ENCODE measurements around the gene ERC2.

DNA sequence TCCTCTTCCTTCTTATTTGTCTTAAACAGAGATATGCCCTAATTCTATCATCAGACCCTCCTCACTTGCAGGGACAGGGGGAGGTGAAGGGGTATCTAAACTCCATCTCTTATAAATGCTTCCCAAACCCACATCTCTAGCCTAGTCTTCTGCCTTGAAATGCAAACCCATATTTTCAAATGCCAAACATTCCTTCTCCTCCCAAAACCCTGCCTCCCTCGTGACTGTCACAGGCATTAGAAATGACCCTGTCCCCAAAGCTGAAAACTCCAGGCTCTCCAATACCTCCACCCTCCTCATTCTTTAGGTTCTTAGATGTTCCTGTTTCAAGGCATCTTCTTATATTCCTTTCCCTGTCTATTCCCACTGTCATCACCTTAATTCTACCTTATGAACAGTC lies 191.0 kb downstream of the ERC2 start:
- TF ChIP-seq CTCF (conservative IDR thresholded peaks at IDR 0.05 in 1 of 2, IDR thresholded peaks at IDR 0.05 in 1 of 2; ENCODE audit: extremely low read depth in 1 of 2, insufficient read depth in 1 of 2, low read depth in 1 of 2, low read length in 2 of 2) (no peak), EZH2 (IDR thresholded peaks at IDR 0.05; ENCODE audit: borderline replicate concordance, low read length) (no peak)

Data from mammary epithelial cell (primary cell).